Panc1 (cell line): Measurements from ENCODE around the gene PRDM2. TPM values are rescaled to one million over a fixed set of nuclear protein-coding genes. Genes with fewer than 3 reads are reported as not detected.
A peak's percentile ranks its signal among the peaks of the same experiment; 100 is the strongest.

Experiments used
- ATAC-seq: fragments of 200-7000 bp; cut with Tn5 transposase; 2 replicates; pipeline ENCODE4 v1.9.1; 2020; ENCODE audit warnings: mild to moderate bottlenecking, moderate library complexity
- BruUV-seq: library from RNA; stranded (reverse); fragments of 400-500 nt; replicated peaks from 2 replicates; lab custom pipeline; 2021; lab: Mats Ljungman, UMichigan
- CTCF ChIA-PET: fragments of 300-600 bp; sonication (Branson Sonifier 250); formaldehyde crosslinking; loops from one replicate; lab custom pipeline; 2022; ENCODE audit warnings: antibody characterized with exemption; lab: Charles Lee
- POLR2A ChIA-PET: fragments of 300-600 bp; sonication (Branson Sonifier 250); formaldehyde crosslinking; loops from one replicate; lab custom pipeline; 2022; ENCODE audit warnings: antibody characterized with exemption; lab: Charles Lee
- DNase-seq: peaks from one replicate; pipeline ENCODE4 v3.0.0-alpha.2; 2010; ENCODE audit warnings: low read depth, low spot score
- H3K27ac ChIP-seq: 2 replicates; pipeline ENCODE4 v1.5.1; 2011; ENCODE audit warnings: mild to moderate bottlenecking, low read length, inconsistent platforms
- H3K27me3 ChIP-seq: fragments of 200-500 bp; sonication (Bioruptor generic); 2 replicates; pipeline ENCODE4 v1.6.0; 2014; ENCODE audit warnings: low read length, inconsistent platforms; ENCODE audit not compliant: control insufficient read depth, insufficient read depth
- H3K36me3 ChIP-seq: fragments of 200-500 bp; sonication (Bioruptor generic); 2 replicates; pipeline ENCODE4 v1.5.1; 2014; ENCODE audit warnings: inconsistent platforms, mild to moderate bottlenecking, low read length, moderate library complexity; ENCODE audit not compliant: control insufficient read depth, insufficient read depth
- H3K4me1 ChIP-seq: 2 replicates; pipeline ENCODE4 v1.5.1; 2011; ENCODE audit warnings: inconsistent platforms, mild to moderate bottlenecking, low read length, moderate library complexity; ENCODE audit not compliant: control insufficient read depth, insufficient read depth
- H3K4me3 ChIP-seq, 2 experiments: 2 replicates each; pipeline ENCODE4 v1.5.1; 2011 to 2012; ENCODE audit warnings: low read depth in 2 of 2, low read length in 2 of 2, mild to moderate bottlenecking in 2 of 2, inconsistent platforms in 1 of 2, moderate library complexity in 1 of 2
- H3K9me3 ChIP-seq: fragments of 200-500 bp; sonication (Bioruptor generic); 2 replicates; pipeline ENCODE4 v1.5.1; 2014; ENCODE audit warnings: low read depth, mild to moderate bottlenecking, inconsistent platforms, low read length, moderate library complexity; ENCODE audit not compliant: control insufficient read depth, insufficient read depth
- CTCF ChIP-seq: fragments of 450-650 bp; IDR thresholded peaks from 2 replicates; pipeline ENCODE4 v1.5.1; 2017; ENCODE audit warnings: mild to moderate bottlenecking
- POLR2AphosphoS5 ChIP-seq: IDR thresholded peaks from 2 replicates; pipeline ENCODE4 v1.6.1; 2012; ENCODE audit warnings: mild to moderate bottlenecking, low read depth, low read length, moderate library complexity
- REST ChIP-seq, 2 experiments: IDR thresholded peaks; 2 replicates each; pipeline ENCODE4 v1.6.1; 2011 to 2012; ENCODE audit warnings: low read depth in 2 of 2, control low read depth in 1 of 2, low read length in 1 of 2, mild to moderate bottlenecking in 1 of 2, moderate library complexity in 1 of 2; ENCODE audit not compliant: insufficient read depth in 1 of 2
- SIN3A ChIP-seq: IDR thresholded peaks from 2 replicates; pipeline ENCODE4 v1.6.1; 2012; ENCODE audit warnings: low read depth, mild to moderate bottlenecking, low read length, moderate library complexity, borderline replicate concordance; ENCODE audit not compliant: insufficient read depth
- TCF7L2 ChIP-seq: IDR thresholded peaks from 2 replicates; pipeline ENCODE4 v1.6.1; 2011; ENCODE audit warnings: mild to moderate bottlenecking, low read depth, low read length, inconsistent platforms
- in situ Hi-C: cut with HindIII; loops from 2 replicates; pipeline ENCODE4 v1.10.0; 2016; ENCODE audit warnings: low sequenced_read_pairs, low pct_unique_long_range_greater_than_20kb
- intact Hi-C: fragments of 100-400 bp; cut with micrococcal nuclease; formaldehyde crosslinking; loops from one replicate; pipeline ENCODE4 v1.10.0; 2022; ENCODE audit not compliant: unreplicated experiment
- total RNA-seq: library from RNA; stranded (reverse); gene quantifications from one replicate; pipeline ENCODE4 v1.2.1, GENCODE V29; 2021; ENCODE audit not compliant: unreplicated experiment

PRDM2 gene
- total RNA-seq, 1 experiment from 2014 or later = 40.3 TPM

DNA sequence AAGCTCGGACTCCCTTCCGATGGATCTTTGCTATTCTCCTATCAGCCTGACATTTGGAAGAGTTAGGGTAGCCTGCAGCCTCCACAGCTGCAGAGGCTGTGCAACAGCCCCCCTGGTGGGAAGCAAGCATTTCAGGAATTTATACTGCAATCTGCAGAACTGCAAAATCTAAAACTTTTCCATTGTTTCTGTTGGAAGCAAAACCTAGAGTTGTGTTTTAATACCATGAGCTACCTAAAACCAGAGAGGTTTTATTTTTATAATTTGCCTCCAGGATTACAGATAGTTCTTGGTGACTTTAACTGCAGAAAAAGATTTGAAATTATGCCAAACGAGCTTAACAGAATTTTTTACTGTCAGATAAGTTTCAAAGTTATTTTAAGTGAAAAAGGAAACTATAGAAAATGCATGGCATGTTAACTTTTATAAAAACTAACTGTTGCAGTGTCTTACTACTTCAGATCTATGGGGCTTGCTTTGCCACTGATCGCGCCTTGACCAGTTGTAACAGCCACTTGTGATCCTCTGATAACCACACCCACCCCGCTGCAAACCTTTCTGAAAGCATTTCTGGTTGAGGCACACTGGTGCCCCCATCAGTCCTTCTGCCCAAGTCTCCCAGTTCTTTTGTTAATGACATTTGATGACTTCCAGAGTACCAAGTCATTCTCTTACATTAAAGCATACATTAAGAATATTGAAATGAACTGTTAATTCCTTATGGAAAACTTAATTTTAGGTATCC is 64.8 kb downstream of the PRDM2 start:
- DNase-seq = no peak

GRCh38 chr1:13766592-13767564 is 66.9 kb downstream of the PRDM2 start:
- H3K27ac ChIP-seq = no peak overlapping the region
- ChIA-PET POLR2A (interaction anchor here (0.6 kb wide), 1 partner anchor 9 kb away, joined by 8 read pairs; no protein-coding TSS in a partner anchor), CTCF (no interaction called here)
- no TSS peak for BruUV-seq
- ATAC-seq (0 out of 2 replicates have a peak, but pooled peaks have one; percentile 52), DNase-seq (no peak)
- intact Hi-C loops (no loop called here), in situ Hi-C loops (no loop called here)
- no peak overlapping the region for H3K4me3 ChIP-seq
- no peaks in the 10 kb centered on the region for H3K9me3 ChIP-seq
- no peak for TF ChIP-seq TCF7L2
- TF ChIP-seq POLR2AphosphoS5 = no peak
- TF ChIP-seq CTCF = no peak
- no peak for TF ChIP-seq REST (IDR thresholded peaks at IDR 0.05; ENCODE audit: insufficient read depth in 1 of 2, low read depth in 2 of 2, low read length in 1 of 2)
- TF ChIP-seq SIN3A = no peak
- peaks cover 36% of the 10 kb centered on the region for H3K4me1 ChIP-seq
- no peaks in the 10 kb centered on the region for H3K36me3 ChIP-seq
- H3K27me3 ChIP-seq = no peaks in the 10 kb centered on the region

More for the DNA sequence above, 64.8 kb downstream of the PRDM2 start:
- H3K4me1 ChIP-seq = peaks cover 49% of the 10 kb centered on the region
- intact Hi-C loops = no loop called here
- H3K36me3 ChIP-seq = no peaks in the 10 kb centered on the region
- no peaks in the 10 kb centered on the region for H3K9me3 ChIP-seq
- ChIA-PET CTCF (no interaction called here), POLR2A (no interaction called here)
- no peak overlapping the region for H3K27ac ChIP-seq
- no peaks in the 10 kb centered on the region for H3K27me3 ChIP-seq
- BruUV-seq = no TSS peak
- ATAC-seq = no peak
- TF ChIP-seq TCF7L2 = no peak
- in situ Hi-C loops = no loop called here
- no peak overlapping the region for H3K4me3 ChIP-seq
